Coronary artery (tissue), 2 donors: ENCODE measurements around the gene DRGX.

Source experiments
- DNase-seq: peaks from one replicate; pipeline ENCODE4 v3.0.0-alpha.2; 2017; ENCODE audit warnings: low spot score
- H3K27ac ChIP-seq, 2 donors: fragments of 200-600 bp; sonication (generic); one replicate each; pipeline ENCODE4 v1.5.1; 2016 to 2019
- H3K4me3 ChIP-seq: fragments of 200-600 bp; sonication (generic); 2 replicates; pipeline ENCODE4 v1.5.1; 2016; ENCODE audit warnings: mild to moderate bottlenecking, moderate library complexity
- CTCF ChIP-seq: fragments of 200-600 bp; sonication (generic); IDR thresholded peaks from one replicate; pipeline ENCODE4 v1.5.1; 2019; ENCODE audit warnings: antibody characterized with exemption

DRGX gene

GRCh38 chr10:49356181-49356580, 39.7 kb downstream of the DRGX start:
- no peak for DNase-seq
- Histone ChIP-seq H3K4me3 (no peak overlapping the region), H3K27ac (no peak overlapping the region)
- no peak for TF ChIP-seq CTCF

GRCh38 chr10:49355221-49355620, 40.7 kb downstream of the DRGX start:
- TF ChIP-seq CTCF: no peak
- Histone ChIP-seq H3K27ac (no peak overlapping the region), H3K4me3 (no peak overlapping the region)
- no peak for DNase-seq

- Histone ChIP-seq H3K27ac (no peak overlapping the region), H3K4me3 (no peak overlapping the region)
- no peak for TF ChIP-seq CTCF
- no peak for DNase-seq
These were observed 41.3 kb downstream of the DRGX start for GRCh38 chr10:49354593-49354992.

GRCh38 chr10:49353895-49354566, 41.9 kb downstream of the DRGX start:
- Histone ChIP-seq H3K27ac (no peak overlapping the region), H3K4me3 (no peak overlapping the region)
- TF ChIP-seq CTCF: no peak
- DNase-seq: no peak

GRCh38 chr10:49353026-49353894, 42.6 kb downstream of the DRGX start:
- no peak overlapping the region for H3K4me3 ChIP-seq
- no peak overlapping the region for H3K27ac ChIP-seq
- no peak for TF ChIP-seq CTCF
- DNase-seq: peak; percentile 8

GRCh38 chr10:49352323-49352722, 43.6 kb downstream of the DRGX start:
- no peak overlapping the region for H3K27ac ChIP-seq
- TF ChIP-seq CTCF: no peak
- DNase-seq: peak; percentile 58
- no peak overlapping the region for H3K4me3 ChIP-seq

- Histone ChIP-seq H3K27ac (no peak overlapping the region), H3K4me3 (no peak overlapping the region)
- peak; percentile 11 for DNase-seq
- TF ChIP-seq CTCF: no peak
These were observed 44.2 kb downstream of the DRGX start for GRCh38 chr10:49351669-49352068.
